Naive B cell (primary cell): Measurements from ENCODE around the gene SNAPIN. TPM values are rescaled to one million over a fixed set of nuclear protein-coding genes. Genes with fewer than 3 reads are reported as not detected.

Experiments
- ATAC-seq, 2 donors: fragments of 150-1000 bp; cut with Tn5 transposase; 2 replicates each; pipeline ENCODE4 v1.10.0; 2021; ENCODE audit warnings: low read depth in 2 of 2, mild to moderate bottlenecking in 2 of 2, moderate library complexity in 2 of 2
- DNase-seq: peaks from one replicate; pipeline ENCODE4 v3.0.0; 2022
- H3K27ac Mint-ChIP-seq, 6 donors: one replicate each; pipeline ENCODE4 v1.8.0; 2020 to 2022; ENCODE audit warnings: mild to moderate bottlenecking in 6 of 6, mixed read lengths in 6 of 6, moderate library complexity in 5 of 6, inconsistent platforms in 2 of 6
- H3K27me3 Mint-ChIP-seq, 3 donors: one replicate each; pipeline ENCODE4 v1.8.0; 2021 to 2022; ENCODE audit warnings: mixed read lengths in 3 of 3, mild to moderate bottlenecking in 1 of 3
- H3K36me3 Mint-ChIP-seq, 2 donors: one replicate each; pipeline ENCODE4 v1.8.0; 2020 to 2022; ENCODE audit warnings: mixed read lengths in 2 of 2, inconsistent platforms in 1 of 2, mild to moderate bottlenecking in 1 of 2
- H3K4me1 Mint-ChIP-seq, 3 donors: one replicate each; pipeline ENCODE4 v1.8.0; 2020 to 2022; ENCODE audit warnings: mixed read lengths in 3 of 3, inconsistent platforms in 1 of 3, mild to moderate bottlenecking in 1 of 3, moderate library complexity in 1 of 3
- H3K4me3 Mint-ChIP-seq, 8 donors: one replicate each; pipeline ENCODE4 v1.8.0; 2020 to 2022; ENCODE audit warnings: mild to moderate bottlenecking in 8 of 8, mixed read lengths in 8 of 8, moderate library complexity in 8 of 8, inconsistent platforms in 2 of 8
- H3K9me3 Mint-ChIP-seq, 7 donors: one replicate each; pipeline ENCODE4 v1.8.0; 2020 to 2022; ENCODE audit warnings: mixed read lengths in 7 of 7, mild to moderate bottlenecking in 5 of 7, inconsistent platforms in 2 of 7, moderate library complexity in 1 of 7
- polyA plus RNA-seq, 6 donors: library from polyadenylated mRNA; unstranded; fragments of 300-500 nt; fragmentation: Illumina TruSeq; gene quantifications; one replicate each; pipeline ENCODE4 v1.2.3, GENCODE V29; 2021; ENCODE audit warnings: low read depth in 6 of 6

SNAPIN gene
- polyA plus RNA-seq, 6 donors from 2014 or later = 51.1 to 111 (median 90.1) TPM

DNA sequence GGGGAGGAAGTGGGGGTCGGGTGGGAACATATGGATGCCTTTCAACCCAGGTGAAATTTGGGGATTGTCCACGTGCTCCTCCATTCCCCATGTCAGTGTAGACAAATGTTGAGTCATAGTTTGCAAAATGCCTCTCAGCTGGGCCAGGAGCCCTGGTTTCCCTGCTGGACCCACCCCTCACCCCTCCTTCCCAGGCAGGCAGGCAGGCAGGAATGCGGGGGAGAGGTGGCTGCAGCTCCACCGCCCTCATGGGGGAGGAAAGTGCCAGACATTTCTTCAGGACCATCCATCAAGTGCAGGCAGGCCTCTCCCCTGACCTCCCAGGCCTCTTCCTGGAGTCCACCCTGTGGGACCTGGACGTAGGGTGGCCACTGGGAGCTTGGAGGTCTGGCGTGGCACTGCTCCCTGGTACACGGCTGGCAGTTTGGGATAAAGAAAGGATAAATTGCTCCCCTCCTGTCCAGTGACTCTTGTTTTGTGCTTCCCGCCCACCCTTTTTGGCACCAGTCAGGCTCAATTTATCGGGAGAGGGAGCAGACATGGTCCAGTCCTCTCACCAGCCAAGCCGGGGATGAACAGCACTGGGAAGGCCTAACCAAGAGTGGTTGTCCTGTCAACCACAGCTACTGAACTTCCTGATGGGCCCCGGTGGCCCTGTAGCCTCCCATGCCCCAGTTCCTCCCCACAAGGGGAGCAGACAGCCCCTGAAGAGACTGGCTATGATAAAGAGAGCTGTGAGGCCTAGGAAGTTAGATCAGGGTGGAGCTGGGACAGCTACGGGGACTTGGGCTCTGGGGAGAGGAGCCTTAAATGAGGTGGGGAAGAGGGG is 38.9 kb downstream of the SNAPIN start:
- Mint-ChIP-seq H3K27me3 (peaks cover 0 to 11% (median 0%) of the 10 kb centered on the region in 3 donors), H3K4me1 (peaks cover 5 to 11% (median 6%) of the 10 kb centered on the region in 3 donors), H3K9me3 (no peaks in the 10 kb centered on the region), H3K4me3 (peak overlapping the region in 7 of 8 donors; percentile 43 to 83 (median 72)), H3K27ac (peak overlapping the region in 4 of 6 donors; percentile 28 to 90 (median 72)), H3K36me3 (no peaks in the 10 kb centered on the region)
- no peak for ATAC-seq
- DNase-seq = no peak

DNA sequence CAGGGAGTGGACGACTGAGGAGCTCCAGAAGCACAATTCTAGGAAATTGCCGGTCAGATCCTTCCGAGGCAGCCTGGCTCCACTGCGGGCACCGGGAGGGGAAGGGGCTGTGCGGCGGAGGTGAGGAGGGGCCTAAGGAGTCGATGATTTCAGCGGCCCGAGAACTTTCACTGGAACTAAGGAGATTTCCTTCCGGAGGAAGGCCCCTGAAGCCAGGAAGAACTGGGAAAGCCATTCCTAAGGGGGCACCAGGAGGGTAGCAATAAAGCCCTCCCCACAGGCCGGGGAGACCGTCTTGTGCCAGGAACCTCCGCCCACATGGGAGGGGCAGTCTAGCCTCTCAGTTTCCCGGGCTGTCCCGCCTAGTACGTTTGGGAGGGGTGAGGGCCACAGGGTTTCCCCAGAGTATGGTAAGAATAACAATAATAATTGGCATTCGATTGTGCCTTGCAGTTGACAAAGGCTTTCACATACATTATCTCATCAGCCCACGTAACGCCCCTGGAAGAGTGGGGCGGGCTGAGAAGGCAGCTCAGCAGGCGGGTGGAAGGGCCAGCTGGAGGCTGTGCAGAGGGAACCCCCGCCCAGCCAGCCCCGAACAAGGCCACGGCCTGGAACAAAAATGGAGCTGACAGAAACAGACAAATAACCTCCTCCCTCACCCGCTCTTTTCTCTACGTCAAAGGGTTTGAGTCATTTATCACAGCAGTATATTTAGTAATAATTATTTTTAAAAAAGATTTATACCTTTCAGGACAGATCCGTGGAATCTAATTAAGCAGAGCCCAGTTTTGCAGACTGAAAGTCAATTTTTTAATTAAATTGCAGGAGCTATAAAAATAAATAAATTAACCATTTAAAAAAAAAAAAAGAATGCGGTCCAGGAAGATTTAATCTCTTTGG is 39.8 kb downstream of the SNAPIN start:
- H3K27me3 Mint-ChIP-seq = peaks cover 0 to 11% (median 0%) of the 10 kb centered on the region in 3 donors
- H3K9me3 Mint-ChIP-seq = no peaks in the 10 kb centered on the region
- peak overlapping the region in 7 of 8 donors; percentile 43 to 83 (median 72) for H3K4me3 Mint-ChIP-seq
- DNase-seq = no peak
- no peaks in the 10 kb centered on the region for H3K36me3 Mint-ChIP-seq
- peak overlapping the region in 4 of 6 donors; percentile 28 to 90 (median 72) for H3K27ac Mint-ChIP-seq
- peak in 1 of 2 donors; percentile 40 for ATAC-seq
- H3K4me1 Mint-ChIP-seq = peaks cover 5 to 11% (median 6%) of the 10 kb centered on the region in 3 donors

GRCh38 chr1:153698923-153699714 is 40.6 kb downstream of the SNAPIN start:
- no peak for DNase-seq
- Mint-ChIP-seq H3K4me3 (no peak overlapping the region), H3K27me3 (peaks cover 0 to 11% (median 0%) of the 10 kb centered on the region in 3 donors), H3K9me3 (no peaks in the 10 kb centered on the region), H3K36me3 (no peaks in the 10 kb centered on the region), H3K4me1 (peaks cover 5 to 11% (median 6%) of the 10 kb centered on the region in 3 donors), H3K27ac (no peak overlapping the region)
- ATAC-seq = no peak

DNA sequence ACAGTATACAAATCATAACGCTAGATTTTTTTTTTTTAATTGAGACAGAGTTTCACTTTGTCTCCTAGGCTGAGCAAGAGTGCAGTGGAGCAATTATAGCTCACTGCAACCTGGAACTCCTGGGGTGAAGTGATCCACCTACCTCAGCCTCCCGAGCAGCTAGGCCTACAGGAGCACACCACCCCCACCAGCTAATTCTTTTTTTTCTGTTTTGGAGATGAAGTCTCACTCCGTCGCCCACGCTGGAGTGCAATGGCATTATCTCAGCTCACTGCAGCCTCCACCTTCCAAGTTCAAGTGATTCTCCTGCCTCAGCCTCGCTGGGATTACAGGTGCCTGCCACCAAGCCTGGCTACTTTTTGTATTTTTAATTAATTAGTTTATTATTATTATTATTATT is 41.3 kb downstream of the SNAPIN start:
- Mint-ChIP-seq H3K4me3 (peak overlapping the region in 1 of 8 donors; percentile 12), H3K36me3 (no peaks in the 10 kb centered on the region), H3K9me3 (no peaks in the 10 kb centered on the region), H3K4me1 (peaks cover 5 to 11% (median 6%) of the 10 kb centered on the region in 3 donors), H3K27ac (no peak overlapping the region), H3K27me3 (peaks cover 0 to 11% (median 0%) of the 10 kb centered on the region in 3 donors)
- ATAC-seq (no peak), DNase-seq (no peak)

- no peak for DNase-seq
- no peak overlapping the region for H3K27ac Mint-ChIP-seq
- H3K27me3 Mint-ChIP-seq = peaks cover 0 to 7% (median 0%) of the 10 kb centered on the region in 3 donors
Measured at GRCh38 chr1:153705484-153705883, 47.0 kb downstream of the SNAPIN start.

DNA sequence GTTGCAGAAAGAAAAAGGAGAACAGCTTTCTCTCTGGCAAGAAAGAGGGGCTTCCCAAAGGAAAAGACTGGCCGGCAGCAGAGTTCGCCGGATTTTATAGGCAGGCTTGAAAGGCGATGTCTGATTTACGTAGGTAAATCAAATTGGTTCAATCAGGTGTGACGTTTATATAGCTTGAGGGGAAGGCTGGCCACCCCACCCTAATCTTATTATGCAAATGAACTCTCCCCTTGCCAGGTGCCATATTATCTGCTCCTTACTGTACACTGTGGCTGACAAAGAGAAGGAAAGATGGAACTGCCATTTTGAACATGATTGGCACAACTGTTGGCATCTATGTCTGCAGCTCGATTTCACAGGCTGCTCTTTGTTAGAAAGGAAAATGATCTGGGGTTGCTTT is 52.5 kb downstream of the SNAPIN start:
- Mint-ChIP-seq H3K4me1 (peaks cover 0 to 2% (median 0%) of the 10 kb centered on the region in 3 donors), H3K27ac (peak overlapping the region in 1 of 6 donors; percentile 20), H3K27me3 (peaks cover 11 to 21% (median 13%) of the 10 kb centered on the region in 3 donors), H3K36me3 (no peaks in the 10 kb centered on the region), H3K9me3 (no peaks in the 10 kb centered on the region), H3K4me3 (no peak overlapping the region)
- DNase-seq = no peak
- no peak for ATAC-seq

More at GRCh38 chr1:153705484-153705883, 47.0 kb downstream of the SNAPIN start:
- Mint-ChIP-seq H3K9me3 (no peaks in the 10 kb centered on the region), H3K36me3 (no peaks in the 10 kb centered on the region), H3K4me3 (no peak overlapping the region), H3K4me1 (peaks cover 0 to 2% (median 0%) of the 10 kb centered on the region in 3 donors)
- no peak for ATAC-seq

Other genes starting within 250 kb of the SNAPIN start
- gene S100A7A, start 242.2 kb upstream of the SNAPIN start, polyA plus RNA-seq = not detected
- not detected for gene S100A7, start 198.1 kb upstream of the SNAPIN start, polyA plus RNA-seq
- 100 to 1,000 TPM; 131 to 239 (median 154) TPM for gene S100A6, start 122.7 kb upstream of the SNAPIN start, polyA plus RNA-seq
- gene S100A5, start 117.8 kb upstream of the SNAPIN start, polyA plus RNA-seq = not detected
- gene S100A4, start 112.9 kb upstream of the SNAPIN start, polyA plus RNA-seq = 100 to 1,000 TPM in 2 of 6 donors, 10 to 100 TPM in 4; 50.2 to 167 (median 93.2) TPM
- not detected for gene S100A3, start 109.4 kb upstream of the SNAPIN start, polyA plus RNA-seq
- not detected for gene S100A2, start 92.9 kb upstream of the SNAPIN start, polyA plus RNA-seq
- not detected for gene S100A16, start 45.6 kb upstream of the SNAPIN start, polyA plus RNA-seq
- not detected for gene S100A14, start 42.4 kb upstream of the SNAPIN start, polyA plus RNA-seq
- 1 to 10 TPM in 4 of 6 donors, not detected in 2; 1.2 to 2.1 (median 1.6) TPM for gene S100A13, start 31.2 kb upstream of the SNAPIN start, polyA plus RNA-seq
- not detected for gene S100A1, start 30.3 kb upstream of the SNAPIN start, polyA plus RNA-seq
- 10 to 100 TPM; 43.3 to 94.4 (median 54.4) TPM for gene CHTOP, start 24.6 kb upstream of the SNAPIN start, polyA plus RNA-seq
- gene ILF2, start 12.3 kb downstream of the SNAPIN start, polyA plus RNA-seq = 100 to 1,000 TPM; 124 to 202 (median 134) TPM
- gene NPR1, start 20.0 kb downstream of the SNAPIN start, polyA plus RNA-seq = not detected
- gene INTS3, start 69.3 kb downstream of the SNAPIN start, polyA plus RNA-seq = 10 to 100 TPM in 5 of 6 donors, 1 to 10 TPM in 1; 6.0 to 15.1 (median 11.5) TPM
- 1 to 10 TPM; 3.2 to 5.4 (median 4.1) TPM for gene SLC27A3, start 116.7 kb downstream of the SNAPIN start, polyA plus RNA-seq